Suppressor macrophage treated with lipopolysaccharide for 4 hours (primary cell): ENCODE results near the gene MYEOV.
A peak's percentile ranks its signal among the peaks of the same experiment; 100 is the strongest.

Source experiments
- DNase-seq: peaks from one replicate; pipeline ENCODE4 v3.0.0-alpha.2; 2020

Gene MYEOV

DNA sequence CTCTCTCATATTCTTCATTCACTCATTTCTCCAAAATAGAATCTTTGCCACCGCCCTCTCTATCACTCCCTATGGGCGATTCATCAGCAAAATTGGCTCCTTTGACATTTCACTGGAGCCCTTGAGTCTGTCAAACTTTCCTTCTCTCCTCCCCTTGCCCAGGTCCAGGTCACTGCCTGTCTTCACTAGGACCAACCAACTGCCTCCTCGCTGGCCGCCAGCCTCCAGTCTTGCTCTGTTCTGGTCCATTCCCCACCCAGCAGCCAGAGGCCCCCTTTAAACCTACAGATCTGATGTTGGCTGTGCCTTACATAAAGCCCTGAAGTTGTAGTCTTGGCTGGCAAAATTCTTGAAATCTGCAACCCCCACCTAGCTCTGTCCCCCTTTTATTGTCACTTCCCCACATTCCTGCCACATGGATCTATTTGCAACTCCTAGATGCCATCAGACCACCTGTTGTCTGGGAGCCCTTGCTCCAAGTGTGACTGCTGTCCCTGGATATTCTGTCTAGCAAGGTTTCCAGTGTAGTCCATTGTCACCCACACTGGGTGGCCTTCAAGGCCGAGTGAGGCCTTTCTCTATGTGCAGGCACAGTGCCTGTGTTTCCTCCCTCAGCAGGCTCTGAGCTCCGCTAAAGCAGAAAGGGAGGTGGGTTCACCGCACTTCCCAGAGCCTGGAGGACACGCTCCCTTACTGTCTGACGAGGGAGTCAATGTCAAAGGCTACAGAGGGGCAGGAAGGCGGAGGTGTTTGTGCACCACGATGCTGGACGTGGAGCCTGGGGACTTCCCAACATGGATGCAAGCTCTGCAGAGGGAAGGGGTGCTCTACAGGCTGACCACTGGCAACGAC lies 25.5 kb downstream of the MYEOV start:
- no peak for DNase-seq

DNA sequence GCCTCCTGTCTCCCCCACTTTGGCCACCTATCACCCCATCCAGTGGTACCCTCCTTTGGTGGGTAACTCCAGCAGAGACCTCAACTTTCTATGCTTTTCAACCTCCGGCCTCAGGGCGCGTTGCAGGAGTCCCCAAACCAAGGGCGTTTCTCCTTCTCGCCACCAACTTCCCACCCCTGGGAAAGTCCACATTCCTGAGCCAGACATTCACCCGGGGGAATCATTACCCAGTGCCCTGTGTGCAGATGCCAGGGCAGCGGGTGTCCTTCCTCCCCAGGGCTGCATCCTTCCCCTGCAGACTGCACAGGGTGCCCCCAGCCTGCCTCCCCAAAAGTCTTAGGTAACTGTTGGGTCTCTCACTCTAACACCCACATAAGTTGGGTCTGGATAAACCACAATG lies 26.4 kb downstream of the MYEOV start:
- no peak for DNase-seq

DNA sequence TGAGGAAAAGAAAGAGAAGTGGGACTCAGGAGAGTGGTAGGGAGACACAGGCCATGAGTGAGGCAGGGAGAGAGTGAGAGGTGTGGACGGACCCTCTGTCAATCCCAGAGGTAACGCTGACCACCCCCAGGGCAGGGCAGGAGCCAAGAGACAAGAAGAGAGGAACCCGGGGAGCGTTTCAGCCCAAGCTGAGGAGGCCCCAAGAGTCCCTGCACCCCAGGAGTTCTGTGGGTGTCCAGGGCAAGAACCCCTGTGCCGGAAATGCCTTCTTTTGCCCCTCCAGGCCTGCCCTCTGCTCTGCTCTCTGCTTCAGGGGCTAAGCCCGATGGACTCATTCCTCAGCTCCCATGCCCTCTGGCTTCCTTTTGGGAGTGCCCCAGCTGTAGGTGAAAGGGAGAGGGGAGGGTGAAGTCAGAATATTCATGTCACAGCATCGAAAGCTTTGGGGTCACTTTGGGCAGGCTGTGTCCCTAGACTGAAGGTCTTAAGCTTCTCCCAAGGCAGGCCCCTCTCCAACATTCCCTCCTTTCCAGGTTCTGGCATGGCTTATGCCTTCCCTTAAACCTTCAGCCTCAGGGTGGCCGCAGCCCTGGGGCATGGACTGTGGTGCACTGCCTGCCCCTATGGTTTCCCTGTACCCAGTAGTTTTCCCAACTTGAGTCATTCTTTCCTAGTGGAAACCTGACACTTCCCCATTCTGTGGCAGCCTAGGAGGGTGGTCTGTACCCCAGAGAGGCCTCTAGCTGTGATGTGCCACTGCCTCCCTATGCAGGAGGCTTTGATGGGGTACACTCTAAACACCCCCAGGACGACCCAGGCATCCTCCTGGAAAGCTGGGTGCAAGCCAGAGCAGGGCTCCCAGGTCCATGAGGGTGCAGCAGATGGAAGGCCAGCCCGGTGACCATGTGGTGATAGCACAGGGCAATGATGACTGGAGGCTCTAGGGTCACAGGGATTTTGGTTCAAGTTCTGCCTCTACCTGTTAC lies 27.1 kb downstream of the MYEOV start:
- no peak for DNase-seq

DNA sequence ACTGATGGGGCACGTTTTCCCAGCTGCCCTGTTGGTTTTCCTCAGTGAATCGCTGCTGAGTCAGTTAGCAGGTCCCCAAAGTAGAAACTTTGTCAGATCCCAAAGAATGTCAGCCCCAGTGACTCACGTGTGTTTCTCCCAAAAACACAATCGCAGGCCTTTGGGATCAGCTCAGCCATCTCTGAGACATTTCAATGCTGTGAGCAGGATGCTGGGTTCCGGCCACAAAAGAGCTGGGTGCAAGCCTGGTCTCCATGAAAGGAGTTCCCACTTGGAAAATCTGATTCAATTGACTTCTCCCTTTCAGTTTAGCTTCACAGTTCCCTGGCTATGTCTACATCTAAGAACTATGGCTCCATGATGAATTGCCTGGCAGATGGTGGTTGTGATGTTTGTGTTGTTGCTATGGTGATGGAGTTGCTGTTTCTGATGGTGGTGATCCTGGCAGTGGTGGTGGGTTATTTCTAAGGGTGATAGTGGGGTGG lies 28.0 kb downstream of the MYEOV start:
- DNase-seq, result no peak

DNA sequence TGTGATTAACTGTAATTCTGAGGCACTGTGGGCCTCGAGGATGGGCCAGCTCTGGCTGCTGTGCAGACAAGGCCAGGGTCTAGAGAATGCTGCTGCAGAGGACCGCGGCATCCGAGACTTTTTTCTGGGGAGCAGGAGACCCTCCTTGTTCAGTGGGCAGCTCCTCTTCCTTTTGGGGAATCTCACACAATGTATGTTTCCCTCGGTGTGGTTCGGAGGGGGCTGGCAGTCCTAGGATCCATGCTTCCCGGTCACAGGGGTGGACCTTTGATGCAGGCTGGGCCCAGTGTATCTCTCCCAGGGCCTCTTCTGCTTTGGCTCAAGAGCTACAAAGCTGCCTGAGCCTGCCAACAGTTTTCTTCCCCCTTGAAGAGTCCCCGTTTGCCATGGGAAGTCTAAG lies 31.5 kb downstream of the MYEOV start:
- DNase-seq, result no peak

DNA sequence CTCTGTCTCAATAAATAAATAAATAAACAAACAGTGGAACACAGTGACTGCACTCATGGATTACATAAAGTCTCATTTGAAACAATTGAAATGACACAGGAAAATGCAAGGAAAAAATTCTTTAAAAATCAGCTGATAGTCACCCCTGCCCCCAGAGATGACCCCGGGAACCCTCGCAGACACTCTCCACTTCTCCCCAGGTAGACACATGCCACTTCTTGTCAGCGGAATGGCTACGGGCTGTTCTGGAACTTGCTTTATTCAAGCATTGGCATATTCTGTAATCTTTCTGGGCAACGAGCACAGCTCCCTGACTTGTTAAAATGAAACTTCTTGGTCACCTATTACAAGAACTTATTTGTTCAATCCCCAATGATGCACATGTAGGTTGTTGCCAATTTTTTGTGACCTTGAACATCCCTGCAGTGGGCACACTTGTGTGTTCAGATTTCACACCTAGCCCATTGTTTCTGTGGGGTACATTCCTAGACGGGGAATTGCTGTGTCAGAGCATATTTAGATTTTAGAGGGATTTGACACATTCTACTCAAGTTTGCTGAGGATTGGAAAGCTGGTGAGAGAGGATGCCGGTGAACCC lies 32.8 kb downstream of the MYEOV start:
- no peak for DNase-seq

DNA sequence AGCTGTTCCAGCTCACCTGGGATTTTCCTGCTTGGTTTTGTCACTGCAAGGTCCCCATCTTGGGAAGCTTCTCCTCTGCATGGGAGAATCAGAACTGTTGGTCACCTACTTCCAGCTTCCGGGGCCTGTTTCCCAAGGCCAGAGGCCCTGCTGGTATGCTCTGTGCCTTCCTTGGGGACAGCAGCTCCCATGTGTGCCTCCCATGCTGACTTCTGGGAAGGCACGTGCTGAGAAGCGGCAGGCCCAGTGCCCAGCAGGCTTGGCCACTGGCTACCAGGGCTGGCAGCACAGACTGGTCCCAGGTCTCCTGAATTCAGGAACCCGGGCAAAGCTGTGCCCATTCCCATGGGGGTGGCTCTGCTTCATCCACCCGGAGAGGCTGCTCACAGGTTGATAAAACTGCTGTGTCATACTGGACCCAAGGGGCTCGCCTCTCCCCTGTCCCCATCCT lies 33.8 kb downstream of the MYEOV start:
- no peak for DNase-seq

DNA sequence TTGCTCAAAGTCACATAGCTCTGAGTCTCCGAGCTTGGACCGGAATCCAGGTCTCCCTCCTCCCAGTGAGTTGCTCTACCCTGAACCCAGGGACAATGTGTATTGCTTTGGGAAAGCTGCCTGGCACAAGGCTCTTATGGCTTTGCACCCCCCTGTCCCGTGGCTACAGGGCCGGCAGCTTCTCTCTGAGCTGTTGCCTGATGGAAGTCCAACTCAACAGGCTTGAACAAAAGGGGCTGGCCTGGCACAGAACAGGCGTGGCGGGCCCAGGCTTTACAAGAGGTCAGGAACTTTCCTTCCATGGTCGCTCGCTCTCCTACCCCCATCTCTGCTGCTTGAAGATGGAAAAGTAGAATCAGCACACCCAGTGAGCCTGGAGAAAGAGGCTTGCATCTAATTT lies 34.3 kb downstream of the MYEOV start:
- no peak for DNase-seq

DNA sequence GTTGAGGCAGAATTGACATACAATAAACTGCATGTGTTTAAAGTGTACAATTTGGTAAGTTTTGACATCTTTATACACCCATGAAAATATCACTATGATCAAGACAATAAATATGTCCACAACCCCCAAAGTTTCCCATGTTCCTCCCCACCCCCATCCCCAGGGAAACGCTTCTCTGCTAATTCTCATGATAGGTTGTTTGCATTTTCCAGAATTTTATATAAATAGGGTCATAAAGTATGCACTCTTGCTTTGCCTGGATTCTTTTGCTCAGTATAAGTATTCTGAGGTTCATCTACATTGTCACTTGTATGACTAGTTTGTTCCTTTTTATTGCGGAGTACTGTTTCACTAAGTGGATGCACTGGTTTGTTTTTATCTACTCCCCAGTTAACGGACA lies 35.6 kb downstream of the MYEOV start:
- no peak for DNase-seq

DNA sequence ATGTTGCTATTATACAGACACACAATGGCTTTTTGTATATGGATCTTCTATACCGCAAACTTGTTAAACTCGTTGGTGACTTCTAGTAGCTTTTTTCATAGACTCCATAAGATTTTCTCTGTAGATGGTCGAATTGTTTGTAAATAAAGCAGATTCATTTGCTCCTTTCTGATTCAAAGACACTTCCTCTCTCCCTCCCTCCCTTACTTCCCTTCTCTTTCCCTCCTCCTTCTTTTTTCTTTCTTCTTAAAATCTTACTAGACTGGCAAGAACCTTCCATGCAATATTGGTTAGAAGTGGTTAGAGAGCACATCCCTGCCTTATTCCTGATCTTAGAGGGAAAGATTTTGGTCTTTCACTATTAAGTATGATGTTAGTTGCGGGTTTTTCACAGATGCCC lies 36.4 kb downstream of the MYEOV start:
- no peak for DNase-seq

DNA sequence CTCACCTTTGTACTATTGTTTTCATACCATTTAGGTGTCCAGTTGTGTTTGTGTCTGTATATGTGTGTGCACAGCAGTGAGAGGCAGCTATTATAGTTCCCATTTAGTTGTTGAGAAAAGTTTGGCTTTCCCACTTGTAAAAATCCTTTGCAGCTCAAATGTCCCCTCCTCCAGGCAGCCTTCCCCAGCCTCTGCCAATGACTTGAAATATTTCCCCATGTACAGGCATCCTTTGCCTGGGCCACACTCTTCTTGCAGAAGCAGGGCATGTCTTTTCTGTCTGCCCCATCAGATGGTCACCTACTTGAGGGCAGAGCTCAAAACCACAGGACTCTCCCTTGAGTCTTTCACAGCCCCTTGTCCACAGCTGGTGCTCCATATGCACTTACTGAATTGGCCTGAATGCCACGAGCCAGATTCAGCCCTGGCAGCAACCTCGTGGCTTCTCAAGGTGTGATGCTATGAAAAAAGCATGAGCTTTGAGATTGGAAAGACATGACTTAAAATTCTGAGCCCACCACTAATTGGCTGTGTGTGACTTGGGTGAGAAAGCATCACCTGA lies 39.3 kb downstream of the MYEOV start:
- DNase-seq, result no peak

DNA sequence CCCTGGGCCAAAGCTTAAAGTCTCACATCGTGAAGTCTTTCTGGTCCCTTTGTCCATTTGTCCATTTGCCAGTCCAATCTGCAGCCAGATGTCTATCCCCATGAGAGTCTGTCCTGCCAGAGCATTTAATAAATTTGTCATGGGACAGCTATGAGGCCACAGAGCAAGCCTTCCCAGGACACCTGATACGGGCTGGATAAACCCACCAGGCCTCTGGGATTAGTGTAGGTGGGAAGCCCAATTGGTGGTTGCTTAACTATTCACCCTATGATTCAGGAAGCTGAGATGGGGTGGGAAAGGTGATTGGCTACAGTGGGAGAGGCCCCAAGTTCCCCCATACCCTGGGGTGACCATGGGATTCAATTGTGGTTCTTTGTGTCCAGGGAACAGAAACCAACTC lies 39.9 kb downstream of the MYEOV start:
- DNase-seq, result no peak

DNA sequence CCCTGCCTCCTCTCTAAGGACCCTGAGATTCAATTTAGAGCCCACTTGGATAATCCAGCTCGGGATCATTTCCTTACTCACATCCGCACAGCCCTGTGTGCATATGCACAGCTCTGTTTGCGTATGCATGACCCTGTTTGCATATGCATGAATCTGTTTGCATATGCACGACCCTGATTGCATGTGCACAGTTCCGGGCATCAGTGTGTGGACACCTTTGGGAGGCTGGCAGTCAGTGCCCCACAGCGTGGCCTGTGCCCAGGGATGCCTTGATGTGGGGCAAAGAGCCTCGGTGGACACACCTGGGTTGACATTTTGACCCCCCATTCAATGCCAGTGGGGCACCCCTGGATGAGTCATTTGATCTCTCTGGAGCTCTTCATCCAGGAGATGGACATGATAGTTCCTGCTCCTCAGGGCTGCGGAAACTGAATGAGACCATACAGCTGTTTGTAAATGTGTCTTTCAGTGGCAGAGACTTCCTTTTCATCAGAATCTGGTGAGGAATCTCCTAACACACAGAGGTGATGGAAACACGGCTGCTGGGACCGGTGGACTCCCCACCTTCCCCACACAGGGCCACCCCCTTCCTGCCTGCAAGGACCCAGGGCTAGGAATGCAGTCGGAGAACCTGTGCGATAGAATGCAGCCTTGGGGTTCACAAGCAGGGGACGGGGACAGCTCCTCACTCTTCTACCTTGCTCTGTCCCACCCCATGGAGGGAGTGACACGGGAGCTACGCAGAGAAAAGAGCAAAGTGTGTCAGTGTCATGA lies 41.2 kb downstream of the MYEOV start:
- no peak for DNase-seq

DNA sequence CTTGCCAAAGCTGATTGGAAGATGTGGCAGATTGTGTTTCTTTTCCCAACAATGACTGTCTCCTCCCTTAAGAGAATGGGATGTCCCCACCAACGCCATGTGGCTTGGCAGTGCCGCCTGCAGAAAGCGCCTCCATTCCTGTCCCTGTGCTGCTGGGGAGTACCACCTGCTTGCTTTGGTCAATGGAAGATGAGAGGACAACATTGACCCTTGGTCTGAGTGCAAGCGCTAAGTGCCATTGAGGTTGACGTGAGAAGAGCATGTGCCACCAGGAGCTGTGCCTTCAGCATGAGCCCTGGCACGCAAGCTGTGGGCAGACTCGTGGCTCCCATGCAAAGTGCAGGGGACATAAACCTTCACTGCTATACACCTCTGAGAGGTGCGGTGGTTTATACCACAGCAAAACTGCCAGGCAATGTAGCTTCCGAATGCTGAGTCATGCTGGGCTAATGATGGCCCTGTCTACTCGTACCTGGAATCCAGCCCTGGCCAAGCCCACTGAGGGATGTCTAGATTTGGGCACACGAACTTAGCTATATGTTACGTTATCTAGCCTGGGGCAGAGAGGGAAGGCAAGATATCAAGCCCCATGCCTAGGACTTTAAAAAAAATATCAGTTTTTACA lies 41.9 kb downstream of the MYEOV start:
- no peak for DNase-seq

DNA sequence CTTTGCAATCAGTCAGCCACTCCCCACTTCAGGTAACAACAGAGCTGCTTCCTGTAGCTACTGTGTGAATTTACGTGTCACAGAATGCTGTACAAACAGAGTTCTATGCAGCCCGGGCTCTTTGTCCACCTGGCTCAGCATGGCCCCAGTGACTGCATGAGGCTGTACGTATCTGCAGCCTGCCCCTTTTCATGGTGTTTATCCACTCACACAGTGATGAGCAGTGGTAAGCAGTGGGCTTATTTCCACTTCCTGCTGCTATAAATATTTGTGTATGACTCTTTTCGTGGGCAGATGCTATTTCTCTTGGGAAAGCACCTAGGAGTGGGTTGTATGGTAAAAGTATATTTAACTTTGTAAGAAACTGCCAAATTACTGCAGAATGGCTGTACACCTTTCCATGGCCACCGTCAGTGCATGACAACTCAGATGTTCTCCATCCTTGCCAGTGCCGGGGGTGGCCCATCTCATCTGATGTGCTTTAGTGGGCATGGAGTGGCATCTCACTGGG lies 43.3 kb downstream of the MYEOV start:
- peak; percentile 69 for DNase-seq

DNA sequence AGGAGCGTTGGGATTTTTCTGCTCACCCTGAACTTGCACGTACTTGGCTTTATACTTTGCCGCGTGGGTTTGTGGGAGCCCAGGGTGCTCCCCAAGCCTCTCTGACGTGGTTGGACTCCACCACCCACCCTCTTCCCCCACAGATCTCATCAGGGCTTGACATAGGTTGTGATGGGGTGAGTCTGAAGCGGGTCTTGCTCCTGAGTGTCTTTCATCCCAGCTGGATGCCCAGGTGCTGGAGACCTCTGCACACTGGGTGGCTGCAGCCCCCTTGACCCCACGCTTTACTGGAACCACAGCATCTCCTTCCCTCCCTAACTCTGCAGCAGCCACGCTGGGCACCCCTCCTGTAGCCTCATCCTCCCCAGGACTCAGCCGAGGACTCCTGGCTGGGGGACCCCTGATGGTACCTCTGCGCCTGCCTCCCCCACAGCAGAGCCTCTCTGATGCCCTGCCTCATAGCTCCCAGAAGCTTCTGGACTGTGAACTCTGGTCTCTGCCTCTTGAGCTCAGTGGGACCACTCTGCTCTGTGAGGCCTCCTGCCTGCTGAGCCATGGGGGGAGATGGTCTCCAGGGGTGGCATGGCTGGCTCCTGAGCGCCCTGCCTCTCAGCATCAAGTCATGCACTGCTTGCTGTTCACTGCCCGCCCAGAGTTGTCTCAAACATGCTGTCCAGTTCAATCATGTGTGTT lies 45.2 kb downstream of the MYEOV start:
- DNase-seq, result no peak

DNA sequence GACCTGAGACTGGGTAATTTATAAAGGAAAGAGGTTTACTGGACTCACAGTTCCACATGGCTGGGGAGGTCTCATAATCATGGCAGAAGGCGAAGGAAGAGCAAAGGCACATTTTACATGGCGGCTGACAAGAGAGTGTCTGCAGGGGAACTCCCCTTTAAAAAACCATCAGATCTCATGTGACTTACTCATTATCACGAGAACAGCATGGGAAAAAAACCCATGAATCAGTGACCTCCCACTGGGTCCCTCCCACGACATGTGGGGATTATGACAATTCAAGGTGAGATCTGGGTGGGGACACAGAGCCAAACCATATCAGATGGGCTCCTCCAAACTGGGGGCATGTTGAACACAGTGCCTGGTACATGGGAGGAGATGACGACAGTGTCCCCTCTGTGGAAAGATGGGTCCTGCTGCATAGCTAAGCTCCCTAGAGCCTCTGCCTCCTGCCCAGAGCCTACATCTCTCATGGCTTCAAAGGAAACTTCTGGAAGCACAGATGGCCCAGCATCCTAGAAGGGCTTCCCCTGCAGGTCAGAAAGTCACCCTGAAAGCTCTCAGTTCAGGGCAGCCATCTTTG lies 46.1 kb downstream of the MYEOV start:
- peak; percentile 30 for DNase-seq

DNA sequence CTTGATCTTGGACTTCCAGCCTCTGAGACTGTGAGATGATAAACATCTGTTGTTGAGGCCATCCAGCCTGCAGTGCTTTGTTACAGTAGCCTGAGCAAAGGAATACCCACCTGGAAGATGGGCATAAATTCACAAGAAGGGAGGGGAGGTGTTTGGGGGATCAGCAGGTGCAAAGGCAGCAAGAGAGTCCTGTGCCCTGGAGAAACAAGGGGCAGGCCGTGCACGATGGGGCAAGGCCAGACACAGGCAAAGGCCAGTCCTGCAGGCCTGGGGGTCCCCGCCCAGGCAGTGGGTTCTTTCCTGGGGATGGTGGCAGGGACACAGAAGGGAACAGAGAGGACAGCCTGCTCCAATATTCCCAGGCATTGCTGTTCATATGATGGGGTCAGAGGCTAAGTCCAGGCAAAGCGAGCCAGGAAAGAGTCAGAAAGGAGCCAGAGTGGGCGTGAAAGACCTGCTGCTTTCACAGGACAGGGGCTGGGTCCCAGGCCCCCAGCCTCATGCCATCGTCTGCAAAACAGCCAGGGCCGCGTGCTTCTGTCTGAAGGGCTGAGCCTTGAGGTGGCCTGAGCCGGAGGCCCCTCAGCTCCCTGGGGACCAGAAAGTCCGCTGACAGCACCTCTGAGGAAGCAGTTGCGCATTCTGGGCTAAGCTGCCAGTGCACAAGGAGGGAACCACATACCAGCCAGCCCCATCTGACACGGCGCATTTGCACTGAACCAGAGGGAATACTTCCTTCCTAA lies 48.8 kb downstream of the MYEOV start:
- no peak for DNase-seq
